K562 (cell line): ENCODE results near the gene SLC4A2. TPM values are rescaled to one million over a fixed set of nuclear protein-coding genes. Genes with fewer than 3 reads are reported as not detected.

Source experiments
- ATAC-seq: fragments of 200-7000 bp; cut with Tn5 transposase; 3 replicates; pipeline ENCODE4 v1.9.1; 2020; ENCODE audit warnings: moderate library complexity
- BruUV-seq: library from RNA; stranded (reverse); fragments of 400-500 nt; replicated peaks from 2 replicates; lab custom pipeline; 2021; lab: Mats Ljungman, UMichigan
- CTCF ChIA-PET: fragments of 300-600 bp; formaldehyde crosslinking; extraction: SDS; loops from one replicate; lab custom pipeline; 2021; ENCODE audit warnings: low intra/inter-chr PET ratio; lab: Yijun Ruan, JAX
- POLR2A ChIA-PET: fragments of 300-600, 350-650 bp; sonication (Branson Sonifier 250); formaldehyde crosslinking; extraction: SDS; loops from one replicate; lab custom pipeline; 2021; ENCODE audit warnings: antibody characterized with exemption, inconsistent platforms; lab: Yijun Ruan, JAX
- DNase-seq, 4 experiments: peaks; one replicate each; pipeline versions ENCODE4 v3.0.0 to v3.0.0-alpha.2; 2011 to 2018; ENCODE audit warnings: low spot score in 3 of 4, mixed read lengths in 3 of 4; ENCODE audit errors: extremely low read depth in 1 of 4
- FAIRE-seq: peaks from 2 replicates; lab custom pipeline; 2011; peaks lifted over from hg19 to GRCh38; lab: Jason Lieb, UNC
- H2AFZ ChIP-seq: 2 replicates; pipeline ENCODE4 v1.6.0; 2011; ENCODE audit warnings: low read depth, low read length, control low read depth, inconsistent platforms
- H3K27ac ChIP-seq: fragments of 200-600 bp; 3 replicates; pipeline ENCODE4 v1.8.0; 2011; ENCODE audit warnings: low read depth, mild to moderate bottlenecking, control low read depth, inconsistent platforms, low read length, moderate library complexity, mixed read lengths; ENCODE audit errors: extremely low read depth
- H3K27me3 ChIP-seq, 2 experiments: fragments of 300-600 bp in 1 of 2; 2 replicates in 1 of 2; 3 replicates in 1 of 2; pipeline versions ENCODE4 v1.6.0 to v1.8.0; 2011; ENCODE audit warnings: inconsistent platforms in 2 of 2, low read length in 2 of 2, mild to moderate bottlenecking in 1 of 2, mixed read lengths in 1 of 2, moderate library complexity in 1 of 2; ENCODE audit not compliant: control insufficient read depth in 2 of 2, insufficient read depth in 2 of 2
- H3K36me3 ChIP-seq: fragments of 300-600 bp; 3 replicates; pipeline ENCODE4 v1.8.0; 2011; ENCODE audit warnings: mild to moderate bottlenecking, low read length, inconsistent platforms; ENCODE audit not compliant: control insufficient read depth, insufficient read depth
- H3K4me1 ChIP-seq, 2 experiments: fragments of 200-600 bp in 1 of 2; replicated peaks in 1 of 2; 2 replicates in 1 of 2; 3 replicates in 1 of 2; pipeline versions ENCODE4 v1.5.1 to v1.8.0; 2011; ENCODE audit warnings: inconsistent platforms in 2 of 2, low read length in 2 of 2, mild to moderate bottlenecking in 1 of 2, mixed read lengths in 1 of 2, moderate library complexity in 1 of 2; ENCODE audit not compliant: control insufficient read depth in 2 of 2, insufficient read depth in 2 of 2
- H3K4me2 ChIP-seq: 2 replicates; pipeline ENCODE4 v1.6.1; 2011; ENCODE audit warnings: low read length, control low read depth, inconsistent platforms, mixed read lengths; ENCODE audit not compliant: insufficient read depth
- H3K4me3 ChIP-seq: fragments of 200-600 bp; sonication (generic), shearing (Covaris generic); 2 replicates; pipeline ENCODE4 v1.5.1; 2016; ENCODE audit warnings: control low read depth, inconsistent platforms
- H3K79me2 ChIP-seq: fragments of 200-600 bp; 3 replicates; pipeline ENCODE4 v1.8.0; 2011; ENCODE audit warnings: low read length, inconsistent platforms; ENCODE audit not compliant: control insufficient read depth, insufficient read depth
- H3K9ac ChIP-seq, 2 experiments: 2 replicates each; pipeline versions ENCODE4 v1.6.0 to v1.6.1; 2011; ENCODE audit warnings: low read depth in 2 of 2, low read length in 2 of 2, control low read depth in 1 of 2, inconsistent platforms in 1 of 2, mild to moderate bottlenecking in 1 of 2, mixed read lengths in 1 of 2; ENCODE audit not compliant: insufficient read depth in 1 of 2
- H3K9me1 ChIP-seq: one replicate; pipeline ENCODE4 v1.6.0; 2011; ENCODE audit warnings: inconsistent platforms, mild to moderate bottlenecking, low read length, moderate library complexity; ENCODE audit not compliant: control insufficient read depth, insufficient read depth
- H3K9me3 ChIP-seq: replicated peaks from 2 replicates; pipeline ENCODE4 v1.5.1; 2011; ENCODE audit warnings: low read depth, low read length, inconsistent platforms; ENCODE audit not compliant: control insufficient read depth, insufficient read depth
- H4K20me1 ChIP-seq: replicated peaks from 2 replicates; pipeline ENCODE4 v1.6.1; 2011; ENCODE audit warnings: low read length, inconsistent platforms, mixed read lengths; ENCODE audit not compliant: control insufficient read depth, insufficient read depth
- ARNT ChIP-seq, 2 experiments: fragments of 450-650 bp; IDR thresholded peaks; 2 replicates each; pipeline ENCODE4 v1.6.1; 2016; ENCODE audit warnings: mild to moderate bottlenecking in 1 of 2
- EGR1 ChIP-seq: fragments of 450-650 bp; conservative IDR thresholded peaks from 2 replicates; pipeline ENCODE4 v1.6.1; 2017; ENCODE audit warnings: mild to moderate bottlenecking
- FIP1L1 ChIP-seq: fragments of 200-400 bp; formaldehyde crosslinking; IDR thresholded peaks from 2 replicates; pipeline ENCODE4 v1.6.1; 2018; ENCODE audit warnings: mild to moderate bottlenecking, low read depth, low read length; ENCODE audit not compliant: poor library complexity, severe bottlenecking
- FOXA1 ChIP-seq: fragments of 450-650 bp; IDR thresholded peaks from 2 replicates; pipeline ENCODE4 v1.6.1; 2016; ENCODE audit warnings: mild to moderate bottlenecking, borderline replicate concordance
- HCFC1 ChIP-seq: IDR thresholded peaks from 2 replicates; pipeline ENCODE4 v1.6.1; 2012; ENCODE audit warnings: low read depth, low read length, improper control_type of control experiment
- NKRF ChIP-seq: fragments of 450-650 bp; IDR thresholded peaks from 2 replicates; pipeline ENCODE4 v1.6.1; 2016; ENCODE audit warnings: borderline replicate concordance
- RBM17 ChIP-seq: fragments of 200-400 bp; formaldehyde crosslinking; IDR thresholded peaks from 2 replicates; pipeline ENCODE4 v1.6.1; 2017; ENCODE audit warnings: low read depth, mild to moderate bottlenecking, low read length, borderline replicate concordance
- RBM22 ChIP-seq: fragments of 200-400 bp; formaldehyde crosslinking; IDR thresholded peaks from 2 replicates; pipeline ENCODE4 v1.6.1; 2018; ENCODE audit warnings: low read length, low read depth; ENCODE audit not compliant: poor library complexity, severe bottlenecking
- SNRNP70 ChIP-seq: fragments of 200-400 bp; formaldehyde crosslinking; optimal IDR thresholded peaks from 2 replicates; pipeline ENCODE3; 2017; ENCODE audit warnings: low read depth, low read length
- ZBTB26 ChIP-seq: fragments of 450-650 bp; formaldehyde crosslinking; IDR thresholded peaks from 2 replicates; pipeline ENCODE4 v1.4.0; 2022; ENCODE audit warnings: missing genetic modification characterization
- ZBTB33 ChIP-seq: sonication (generic); formaldehyde crosslinking; IDR thresholded peaks from 2 replicates; pipeline ENCODE4 v1.8.1; 2023; ENCODE audit warnings: mild to moderate bottlenecking, missing genetic modification reagents
- ZNF384 ChIP-seq: IDR thresholded peaks from 2 replicates; pipeline ENCODE4 v1.6.1; 2012; ENCODE audit warnings: low read depth, low read length, improper control_type of control experiment
- ZNF507 ChIP-seq: conservative IDR thresholded peaks from 2 replicates; pipeline ENCODE4 v1.6.1; 2017; ENCODE audit warnings: missing genetic modification characterization, missing compliant biosample characterization
- ZNF707 ChIP-seq: fragments of 250-450 bp; sonication (Bioruptor Pico); conservative IDR thresholded peaks from 2 replicates; pipeline ENCODE4 v1.8.0; 2022; ENCODE audit warnings: inconsistent platforms, mild to moderate bottlenecking, moderate library complexity
- ZNF740 ChIP-seq, 3 experiments: fragments of 200-800 bp in 1 of 3; sonication (Bioruptor generic) in 1 of 3; sonication (generic) in 1 of 3; formaldehyde crosslinking in 1 of 3; IDR thresholded peaks; 2 replicates each; pipeline versions ENCODE4 v1.6.1 to v1.8.0; 2016 to 2022; ENCODE audit warnings: mild to moderate bottlenecking in 2 of 3, missing compliant biosample characterization in 2 of 3, missing genetic modification characterization in 2 of 3, missing genetic modification reagents in 1 of 3
- WGBS: fragments of 100-300 bp; shearing (Covaris generic); methylation state at CpG from one replicate; pipeline ENCODE4 v1.1.6; 2016; ENCODE audit warnings: low coverage, mixed read lengths; ENCODE audit not compliant: insufficient coverage; ENCODE audit errors: missing lambda C conversion rate; 5-methylcytosine and 5-hydroxymethylcytosine counted together
- in situ Hi-C: fragments of 300-500 bp; cut with MboI; formaldehyde crosslinking; loops from 4 replicates; pipeline ENCODE4 v1.15.0; 2018; ENCODE audit warnings: inconsistent platforms, mixed read lengths
- intact Hi-C: fragments of 100-400 bp; cut with micrococcal nuclease; formaldehyde crosslinking; loops from 2 replicates; pipeline ENCODE4 v1.14.2; 2022
- polyA plus RNA-seq, 8 experiments: library from polyadenylated mRNA; depleted of rRNA in 4 of 8; stranded (reverse) in 5 of 8; unstranded in 3 of 8; fragments of >200 nt; fragmentation: Nextera tagmentation in 2 of 8; fragmentation: Illumina TruSeq in 1 of 8; extraction: Ambion mirVana in 2 of 8; extraction: Trizol in 1 of 8; gene quantifications; 2 replicates each; pipeline versions ENCODE4 v1.2.1 to v1.2.3, GENCODE V29; 2011 to 2014; ENCODE audit warnings: inconsistent platforms in 1 of 8, missing spikeins in 1 of 8
- total RNA-seq, 7 experiments: library from RNA; depleted of rRNA in 6 of 7; stranded (reverse); fragments of >200 nt in 6 of 7; fragmentation: Illumina TruSeq in 2 of 7; extraction: Trizol in 2 of 7; gene quantifications; 2 replicates each; pipeline versions ENCODE4 v1.2.1 to v1.2.3, GENCODE V29; 2011 to 2021; ENCODE audit warnings: low replicate concordance in 1 of 7

SLC4A2 gene
- total and polyA plus RNA-seq, 9 of the 15 experiments (the other 6 are each of a cell fraction or from before 2014, with no cell fraction given) = 11.4 to 375 (median 130) TPM

GRCh38 chr7:151123158-151123821, 63.9 kb downstream of the SLC4A2 start:
- intact Hi-C loops = no loop called here
- TF ChIP-seq FOXA1 (no peak), EGR1 (peak; percentile 51; the same call in 1 of the 2 replicates), RBM22 (peak; percentile 12), FIP1L1 (peak; percentile 50), ZNF384 (no peak), SNRNP70 (no peak), NKRF (no peak), RBM17 (no peak), ARNT (IDR thresholded peaks at IDR 0.05) (no peak), HCFC1 (no peak), ZNF507 (tag) (no peak), ZNF740 (CRISPR knock-in tag; IDR thresholded peaks at IDR 0.05) (no peak), ZNF740 (tag; IDR thresholded peaks at IDR 0.05) (no peak), ZBTB26 (CRISPR knock-in tag) (no peak), ZBTB33 (peak; percentile 21; the same call in 1 of the 2 replicates), ZNF707 (no peak)

More at GRCh38 chr7:151123158-151123821, 63.9 kb downstream of the SLC4A2 start:
- H3K36me3 ChIP-seq = peaks cover 95% of the 10 kb centered on the region
- ATAC-seq = peak; percentile 10
- H3K9me1 ChIP-seq = peaks cover 5% of the 10 kb centered on the region
- no peak for DNase-seq
- H3K4me1 ChIP-seq = peaks cover 0 to 49% of the 10 kb centered on the region in 2 experiments; a peak in 1 of 5 replicates
- H4K20me1 ChIP-seq = peaks cover 15% of the 10 kb centered on the region
- H3K9ac ChIP-seq = 0 out of 4 replicates have a peak overlapping the region, but pooled peaks of 1 of the 2 experiments have one; percentile 1
- no peaks in the 10 kb centered on the region for H3K9me3 ChIP-seq
- H3K4me3 ChIP-seq = no peak overlapping the region
- ChIA-PET CTCF (interaction anchor here (0.6 to 4.4 kb wide), 9 partner anchors 11 to 326 kb away, joined by 3 to 74 read pairs (median 6); partner anchors contain the start of gene GBX1), POLR2A (interaction anchor here (0.9 to 1.2 kb wide), 5 partner anchors 9 to 121 kb away, joined by 3 to 7 read pairs (median 4); no protein-coding TSS in a partner anchor)
- no TSS peak for BruUV-seq
- no peak overlapping the region for H3K4me2 ChIP-seq
- peaks cover 10% of the 10 kb centered on the region; the same call in 2 of the 3 replicates for H3K79me2 ChIP-seq
- 90% methylated on average over 48 of the region's 50 CpGs for WGBS
- FAIRE-seq = no peak
- H2AFZ ChIP-seq = no peak overlapping the region
- no peaks in the 10 kb centered on the region; a peak in 1 of 5 replicates for H3K27me3 ChIP-seq
- in situ Hi-C loops = no loop called here
- no peak overlapping the region for H3K27ac ChIP-seq
